GM12892 (cell line): ENCODE measurements around the gene NDFIP2.

ENCODE experiments used
- POLR2A ChIP-seq: IDR thresholded peaks from 2 replicates; pipeline ENCODE4 v1.6.1; 2011; ENCODE audit warnings: low read depth, low read length, control low read depth
- POLR2AphosphoS5 ChIP-seq: IDR thresholded peaks from 2 replicates; pipeline ENCODE4 v1.6.1; 2011; ENCODE audit warnings: low read depth, low read length, control low read depth
- TAF1 ChIP-seq: IDR thresholded peaks from 2 replicates; pipeline ENCODE4 v1.6.1; 2011; ENCODE audit warnings: low read depth, mild to moderate bottlenecking, control low read depth, low read length, borderline replicate concordance

- no peak for TF ChIP-seq POLR2A
- TF ChIP-seq POLR2AphosphoS5 = no peak
- no peak for TF ChIP-seq TAF1
These were observed 45.4 kb upstream of the NDFIP2 start for GRCh38 chr13:79435561-79435990.
